MCF 10A (cell line): Measurements from ENCODE around the gene GLTP. TPM values are rescaled to one million over a fixed set of nuclear protein-coding genes. Genes with fewer than 3 reads are reported as not detected.
"Not testable (repeated sequence)": the region's sequence is repeated elsewhere in the genome, so short reads cannot be mapped to it uniquely, and the experiment has no call there.

Experiments
- BruUV-seq: library from RNA; stranded (reverse); fragments of 400-500 nt; replicated peaks from 2 replicates; lab custom pipeline; 2021; lab: Mats Ljungman, UMichigan
- CTCF ChIA-PET: fragments of 300-600 bp; sonication (Branson Sonifier 250); formaldehyde crosslinking; extraction: SDS; loops from one replicate; lab custom pipeline; 2021; ENCODE audit warnings: antibody characterized with exemption, inconsistent platforms; lab: Yijun Ruan, JAX
- POLR2A ChIA-PET: fragments of 300-600, 350-650 bp; sonication (Branson Sonifier 250); formaldehyde crosslinking; extraction: SDS; loops from one replicate; lab custom pipeline; 2020; ENCODE audit warnings: antibody characterized with exemption, inconsistent platforms; lab: Yijun Ruan, JAX
- DNase-seq: peaks from one replicate; pipeline ENCODE4 v3.0.0-alpha.2; 2018; ENCODE audit not compliant: unreplicated experiment
- H3K27ac Mint-ChIP-seq: one replicate; pipeline ENCODE4 v1.8.0; 2022; ENCODE audit warnings: mild to moderate bottlenecking, low read depth, mixed read lengths; ENCODE audit not compliant: unreplicated experiment
- H3K27me3 Mint-ChIP-seq: one replicate; pipeline ENCODE4 v1.8.0; 2022; ENCODE audit warnings: mixed read lengths; ENCODE audit not compliant: insufficient read depth, unreplicated experiment
- H3K36me3 Mint-ChIP-seq: one replicate; pipeline ENCODE4 v1.8.0; 2022; ENCODE audit warnings: mild to moderate bottlenecking, moderate library complexity, mixed read lengths; ENCODE audit not compliant: insufficient read depth, unreplicated experiment
- H3K4me1 Mint-ChIP-seq: one replicate; pipeline ENCODE4 v1.8.0; 2022; ENCODE audit warnings: mixed read lengths; ENCODE audit not compliant: insufficient read depth, unreplicated experiment
- H3K4me3 Mint-ChIP-seq: one replicate; pipeline ENCODE4 v1.8.0; 2022; ENCODE audit warnings: mild to moderate bottlenecking, moderate library complexity, mixed read lengths; ENCODE audit not compliant: unreplicated experiment
- H3K9me3 Mint-ChIP-seq: one replicate; pipeline ENCODE4 v1.8.0; 2022; ENCODE audit warnings: mixed read lengths; ENCODE audit not compliant: unreplicated experiment
- intact Hi-C: fragments of 100-400 bp; cut with micrococcal nuclease; formaldehyde crosslinking; loops from 2 replicates; pipeline ENCODE4 v1.14.1; 2022
- total RNA-seq: library from RNA; stranded (reverse); gene quantifications from 2 replicates; pipeline ENCODE4 v1.2.3, GENCODE V29; 2022
- TF ChIP-seq, protein P1 (sequence below): fragments of 200-600 bp; IDR thresholded peaks from one replicate; pipeline ENCODE4 v1.8.0; 2022; ENCODE audit warnings: antibody characterized with exemption, mild to moderate bottlenecking; ENCODE audit not compliant: unreplicated experiment

The GLTP gene
- total RNA-seq, 1 experiment from 2014 or later: 37.2 TPM

DNA sequence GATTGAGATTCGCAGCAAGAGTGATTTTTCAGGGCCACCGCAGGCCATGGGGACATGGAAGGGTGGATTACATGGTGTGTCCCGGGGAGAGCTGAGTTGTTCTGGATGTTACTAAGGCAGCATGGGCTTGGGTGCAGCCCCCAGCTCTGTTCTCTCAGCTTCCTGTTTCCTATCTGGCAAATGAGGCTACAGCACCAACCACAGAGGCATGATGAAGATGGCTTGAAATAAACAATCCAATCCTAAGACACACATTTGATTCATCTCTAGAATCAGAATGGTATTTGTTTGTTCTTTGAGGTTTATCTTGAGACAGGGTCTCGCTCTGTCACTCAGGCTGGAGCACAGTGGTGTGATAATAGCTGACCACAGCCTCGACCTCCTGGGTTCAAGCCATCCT, 21.6 kb downstream of the GLTP start:
- DNase-seq: no peak
- ChIA-PET CTCF (interaction anchor here (1.4 to 4.4 kb wide), 4 partner anchors 14 to 69 kb away, joined by 5 to 29 read pairs (median 10); no protein-coding TSS in a partner anchor), POLR2A (no interaction called here)
- TF ChIP-seq, protein P1, sequence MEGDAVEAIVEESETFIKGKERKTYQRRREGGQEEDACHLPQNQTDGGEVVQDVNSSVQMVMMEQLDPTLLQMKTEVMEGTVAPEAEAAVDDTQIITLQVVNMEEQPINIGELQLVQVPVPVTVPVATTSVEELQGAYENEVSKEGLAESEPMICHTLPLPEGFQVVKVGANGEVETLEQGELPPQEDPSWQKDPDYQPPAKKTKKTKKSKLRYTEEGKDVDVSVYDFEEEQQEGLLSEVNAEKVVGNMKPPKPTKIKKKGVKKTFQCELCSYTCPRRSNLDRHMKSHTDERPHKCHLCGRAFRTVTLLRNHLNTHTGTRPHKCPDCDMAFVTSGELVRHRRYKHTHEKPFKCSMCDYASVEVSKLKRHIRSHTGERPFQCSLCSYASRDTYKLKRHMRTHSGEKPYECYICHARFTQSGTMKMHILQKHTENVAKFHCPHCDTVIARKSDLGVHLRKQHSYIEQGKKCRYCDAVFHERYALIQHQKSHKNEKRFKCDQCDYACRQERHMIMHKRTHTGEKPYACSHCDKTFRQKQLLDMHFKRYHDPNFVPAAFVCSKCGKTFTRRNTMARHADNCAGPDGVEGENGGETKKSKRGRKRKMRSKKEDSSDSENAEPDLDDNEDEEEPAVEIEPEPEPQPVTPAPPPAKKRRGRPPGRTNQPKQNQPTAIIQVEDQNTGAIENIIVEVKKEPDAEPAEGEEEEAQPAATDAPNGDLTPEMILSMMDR: no peak
- peaks cover 13% of the 10 kb centered on the region for H3K36me3 Mint-ChIP-seq
- H3K9me3 Mint-ChIP-seq: no peaks in the 10 kb centered on the region
- intact Hi-C loops: no loop called here
- H3K4me1 Mint-ChIP-seq: no peaks in the 10 kb centered on the region
- no peak overlapping the region for H3K27ac Mint-ChIP-seq
- BruUV-seq: no TSS peak
- H3K27me3 Mint-ChIP-seq: no peaks in the 10 kb centered on the region
- H3K4me3 Mint-ChIP-seq: no peak overlapping the region

DNA sequence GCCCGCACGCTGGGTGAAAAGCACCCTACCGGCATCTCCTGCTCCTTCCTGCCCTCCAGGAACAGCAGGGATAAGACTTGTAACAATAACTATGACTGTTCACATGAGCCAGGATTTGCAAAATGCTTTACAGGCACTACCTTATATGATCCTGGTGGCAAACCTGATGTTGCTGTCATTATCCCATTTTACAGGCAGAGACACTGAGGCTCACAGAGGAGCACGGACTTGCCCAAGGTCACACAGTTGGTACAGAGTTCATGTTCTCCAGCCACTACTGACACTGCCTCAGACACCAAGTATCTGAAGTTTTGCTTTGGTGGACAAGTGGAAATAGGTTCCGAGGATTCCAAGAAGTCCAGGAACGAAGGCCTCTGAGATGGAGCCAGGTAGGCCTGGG, 22.6 kb downstream of the GLTP start:
- TF ChIP-seq, protein P1: no peak
- no peak overlapping the region for H3K4me3 Mint-ChIP-seq
- POLR2A ChIA-PET: interaction anchor here (0.6 kb wide), 1 partner anchor 55 kb away, joined by 5 read pairs; no protein-coding TSS in a partner anchor
- BruUV-seq: no TSS peak
- DNase-seq: no peak
- H3K27me3 Mint-ChIP-seq: no peaks in the 10 kb centered on the region
- no peak overlapping the region for H3K27ac Mint-ChIP-seq
- H3K9me3 Mint-ChIP-seq: no peaks in the 10 kb centered on the region
- peaks cover 21% of the 10 kb centered on the region for H3K36me3 Mint-ChIP-seq
- H3K4me1 Mint-ChIP-seq: no peaks in the 10 kb centered on the region
- CTCF ChIA-PET: interaction anchor here (0.6 to 4.4 kb wide), 5 partner anchors 11 to 93 kb away, joined by 3 to 29 read pairs (median 7); no protein-coding TSS in a partner anchor
- intact Hi-C loops: no loop called here

DNA sequence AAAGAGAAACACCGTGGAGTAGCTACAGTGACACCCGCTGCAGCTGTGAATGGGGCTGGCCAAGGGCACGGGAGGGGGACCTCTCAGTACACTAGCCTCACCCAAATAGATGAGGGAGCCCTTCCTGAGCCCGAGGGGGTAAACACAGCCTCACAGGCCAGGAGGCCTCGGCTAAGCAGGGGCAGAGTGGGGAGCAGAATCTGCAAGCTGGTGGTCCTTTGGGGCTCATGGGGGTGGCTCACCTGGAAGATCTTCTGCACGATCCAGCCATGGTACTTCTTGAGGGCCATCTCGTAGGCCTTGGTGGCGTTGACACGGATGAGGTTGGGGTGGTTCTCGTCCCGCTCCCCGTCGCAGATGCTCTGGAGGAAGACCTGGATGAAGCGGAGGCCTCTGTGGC, 25.0 kb downstream of the GLTP start:
- no peak for DNase-seq
- ChIA-PET CTCF (interaction anchor here (0.7 to 5.4 kb wide), 6 partner anchors 10 to 73 kb away, joined by 3 to 45 read pairs (median 5); no protein-coding TSS in a partner anchor), POLR2A (interaction anchor here (0.5 kb wide), 2 partner anchors 17 kb away, joined by 3 read pairs; no protein-coding TSS in a partner anchor)
- intact Hi-C loops: no loop called here
- H3K9me3 Mint-ChIP-seq: no peaks in the 10 kb centered on the region
- H3K27me3 Mint-ChIP-seq: no peaks in the 10 kb centered on the region
- BruUV-seq: no TSS peak
- no peak overlapping the region for H3K4me3 Mint-ChIP-seq
- H3K27ac Mint-ChIP-seq: no peak overlapping the region
- peaks cover 36% of the 10 kb centered on the region for H3K36me3 Mint-ChIP-seq
- no peaks in the 10 kb centered on the region for H3K4me1 Mint-ChIP-seq
- TF ChIP-seq, protein P1: no peak

DNA sequence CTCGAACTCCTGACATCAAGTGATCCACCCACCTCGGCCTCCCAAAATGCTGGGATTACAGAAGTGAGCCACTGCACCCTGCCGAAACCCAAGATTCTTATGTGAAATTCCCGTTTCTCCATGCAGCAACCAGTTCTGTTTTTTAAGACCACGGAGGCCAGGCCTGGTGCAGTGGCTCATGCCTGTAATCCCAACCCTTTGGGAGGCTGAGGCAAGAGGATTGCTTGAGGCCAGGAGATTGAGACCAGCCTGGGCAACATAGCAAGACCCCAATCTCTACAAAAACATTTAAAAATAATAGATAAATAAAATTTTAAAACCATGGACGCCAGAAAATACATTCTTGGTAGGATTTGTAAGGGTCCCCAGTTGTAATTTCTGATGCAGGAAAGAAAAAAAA, 29.8 kb downstream of the GLTP start:
- H3K27ac Mint-ChIP-seq, H3K4me1 Mint-ChIP-seq, DNase-seq, H3K27me3 Mint-ChIP-seq, H3K9me3 Mint-ChIP-seq, BruUV-seq, H3K4me3 Mint-ChIP-seq, intact Hi-C loops: not testable (repeated sequence)
- peaks cover 28% of the 10 kb centered on the region for H3K36me3 Mint-ChIP-seq
- ChIA-PET CTCF (interaction anchor here (0.6 to 14.3 kb wide), 5 partner anchors 45 to 689 kb away, joined by 3 to 300 read pairs (median 3); no protein-coding TSS in a partner anchor), POLR2A (interaction anchor here (0.6 kb wide), 1 partner anchor 130 kb away, joined by 3 read pairs; no protein-coding TSS in a partner anchor)
